Measurements from ENCODE around the gene OSBPL1A.
A peak's percentile ranks its signal among the peaks of the same experiment; 100 is the strongest.

Gene OSBPL1A

DNA sequence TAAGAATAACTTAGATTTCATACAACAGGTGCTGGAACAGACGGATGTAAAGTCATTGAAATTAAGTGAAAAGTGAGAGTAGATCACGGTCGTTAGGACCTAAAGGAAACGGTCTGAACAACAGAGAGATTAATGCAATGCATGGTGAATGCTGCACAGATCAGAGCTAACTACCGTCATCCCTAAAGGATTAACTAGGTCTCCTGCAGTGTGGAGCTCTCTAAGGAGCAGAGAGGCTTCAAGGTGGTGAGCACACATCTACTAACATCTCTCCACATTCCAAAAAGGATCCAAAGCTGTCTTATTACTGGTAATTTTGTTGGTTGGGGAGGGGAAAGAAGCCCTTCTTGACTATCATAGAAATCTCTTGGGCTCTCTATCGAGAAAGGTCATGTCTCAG, 183.5 kb downstream of the OSBPL1A start:
- no peak for DNase-seq

- peak; percentile 79 for DNase-seq
Observed at GRCh38 chr18:24212939-24213338, 184.7 kb downstream of the OSBPL1A start.

GRCh38 chr18:24209558-24209957, 188.1 kb downstream of the OSBPL1A start:
- no peak for DNase-seq

- no peak for DNase-seq
Observed at GRCh38 chr18:24208270-24209035, 189.2 kb downstream of the OSBPL1A start.

DNA sequence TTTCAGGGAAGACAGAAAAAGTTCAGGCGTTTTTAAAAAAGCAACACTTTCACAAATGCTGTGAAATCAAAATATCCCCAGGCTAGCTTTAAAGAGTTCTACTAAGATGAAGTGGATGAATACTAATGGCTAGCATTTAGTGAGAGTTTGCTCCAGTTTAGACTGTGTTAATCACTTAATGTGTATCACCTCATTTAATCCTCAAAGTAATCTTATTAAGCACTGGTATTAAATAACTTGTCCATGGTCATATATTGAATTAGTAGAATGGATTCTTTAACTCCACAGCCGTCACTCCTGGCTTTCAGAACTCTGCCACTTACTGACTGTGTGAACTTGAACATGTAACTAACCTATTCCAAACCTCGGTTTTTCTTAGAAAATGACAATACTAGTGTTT, 192.7 kb downstream of the OSBPL1A start:
- no peak for DNase-seq

- DNase-seq = no peak
Observed at GRCh38 chr18:24201699-24202687, 195.6 kb downstream of the OSBPL1A start.

DNA sequence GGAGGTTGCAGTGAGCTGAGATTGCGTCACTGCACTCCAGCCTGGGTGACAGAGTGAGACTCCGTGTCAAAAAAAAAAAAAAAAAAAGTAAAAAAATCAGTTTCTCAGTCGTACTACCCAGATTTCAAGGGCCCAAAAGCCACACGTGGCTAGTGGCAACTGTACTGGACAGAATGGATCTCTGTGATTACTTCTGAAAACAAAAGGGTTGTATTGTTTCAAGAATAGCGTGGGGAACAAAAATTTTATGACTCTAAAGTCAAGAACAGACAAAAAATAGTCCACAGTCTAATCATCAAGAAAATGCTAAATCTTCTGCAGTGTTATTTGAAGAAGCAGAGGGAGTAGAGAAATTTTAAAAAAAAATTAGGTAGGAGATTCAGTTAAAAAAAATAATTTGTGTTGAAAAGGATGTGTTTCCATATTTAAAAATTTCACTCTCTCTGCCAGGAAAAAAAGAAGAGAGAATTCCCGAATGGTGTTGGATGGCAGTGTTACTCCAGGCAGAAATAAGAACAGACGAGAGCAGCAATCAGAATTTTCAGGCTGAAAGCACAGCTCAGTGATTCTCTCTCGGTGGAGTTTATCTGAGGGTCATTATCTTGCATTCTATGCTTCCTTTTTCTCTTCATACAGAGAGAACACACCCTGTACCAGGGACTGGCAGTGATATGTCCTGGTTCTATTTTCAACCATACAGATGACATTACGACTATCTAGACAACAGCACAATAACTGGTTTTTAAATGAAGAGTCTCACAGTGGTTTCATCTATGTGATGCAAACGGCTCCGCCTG, 196.9 kb downstream of the OSBPL1A start:
- no peak for DNase-seq

DNA sequence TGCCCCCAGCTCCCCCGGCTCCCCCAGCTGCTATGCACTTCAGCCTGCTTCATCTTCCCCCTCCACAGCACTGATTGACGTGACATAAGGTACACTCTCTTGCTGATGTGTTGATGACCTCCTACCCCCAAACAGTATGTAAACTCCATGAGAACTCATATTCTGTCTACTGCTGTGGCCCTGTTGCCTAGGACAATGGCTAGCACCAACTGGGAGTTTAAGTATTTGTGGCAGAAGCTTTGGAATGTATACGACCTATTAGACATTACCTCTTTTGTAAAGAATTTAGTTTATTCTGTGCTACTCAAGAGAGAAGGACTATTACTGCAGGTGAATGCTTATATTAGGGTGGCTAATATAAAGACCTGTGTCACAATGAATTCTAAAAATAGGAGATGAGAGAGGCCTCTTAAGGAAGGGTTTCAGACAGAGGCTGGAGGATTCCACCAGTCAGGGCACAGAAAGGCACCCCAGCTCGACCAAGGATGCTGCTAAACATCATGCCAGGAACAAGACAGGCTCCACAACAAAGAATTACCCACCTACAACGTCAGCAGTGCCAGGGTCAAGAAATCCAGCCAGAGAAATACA, 198.2 kb downstream of the OSBPL1A start:
- DNase-seq = no peak

GRCh38 chr18:24198461-24198860, 199.2 kb downstream of the OSBPL1A start:
- DNase-seq = no peak

- DNase-seq = no peak
Observed at GRCh38 chr18:24197412-24197811, 200.2 kb downstream of the OSBPL1A start.

- no peak for DNase-seq
Observed at GRCh38 chr18:24196764-24197163, 200.9 kb downstream of the OSBPL1A start.

DNA sequence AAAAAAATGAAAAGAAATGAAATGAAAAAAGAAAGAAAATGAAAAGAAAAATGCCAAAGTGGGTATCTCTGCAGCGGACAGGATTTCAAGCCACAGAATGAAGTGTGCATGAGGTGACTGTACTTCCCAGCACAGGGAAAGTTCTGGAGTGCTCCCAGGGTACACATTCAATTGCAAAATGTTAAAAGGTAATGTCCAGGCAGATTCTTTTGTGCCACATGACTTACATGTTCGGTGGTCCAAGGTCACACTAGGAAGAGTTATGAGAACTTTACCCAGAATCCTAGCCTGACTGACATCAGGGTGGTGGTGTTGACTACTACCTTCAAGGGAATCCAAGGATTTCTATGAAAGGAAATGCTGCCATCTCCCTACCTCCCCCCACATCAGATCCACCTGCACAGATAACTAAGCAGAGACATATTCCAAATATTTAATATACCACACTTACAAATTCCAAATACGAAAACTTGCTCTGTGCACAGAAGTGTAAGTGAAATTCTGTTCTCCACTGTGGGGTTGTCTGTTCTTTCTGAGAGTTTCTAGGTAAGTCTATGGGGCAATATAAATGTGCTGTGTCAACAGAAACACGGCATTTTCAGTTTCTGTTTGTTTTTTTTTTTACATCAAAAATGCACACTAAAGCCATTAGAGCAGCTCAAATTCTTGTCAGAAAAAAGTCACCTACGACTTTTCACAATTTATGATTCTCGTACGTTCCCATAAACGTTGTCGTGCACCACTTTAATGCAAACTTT, 202.1 kb downstream of the OSBPL1A start:
- no peak for DNase-seq

DNA sequence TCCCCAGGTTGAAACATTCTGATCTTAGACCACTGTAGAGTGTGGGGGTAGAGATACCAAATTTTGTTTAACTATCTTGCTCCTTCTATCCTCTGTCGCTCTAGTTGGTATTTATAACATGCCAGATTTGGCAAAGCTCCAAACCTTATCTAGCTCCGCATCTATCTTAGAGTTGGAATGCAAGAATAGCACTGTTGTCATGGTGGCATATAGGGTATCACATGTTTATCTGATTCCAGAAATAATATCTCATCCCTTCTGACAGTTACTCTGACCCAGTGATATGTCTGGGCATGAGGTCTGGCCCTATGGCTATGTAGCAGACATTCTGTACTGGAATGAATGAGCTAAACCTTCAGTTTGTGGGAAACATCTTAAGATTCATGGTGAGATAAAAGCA, 207.0 kb downstream of the OSBPL1A start:
- no peak for DNase-seq

- no peak for DNase-seq
Observed at GRCh38 chr18:24189664-24190346, 207.8 kb downstream of the OSBPL1A start.

- DNase-seq = no peak
Observed at GRCh38 chr18:24189007-24189528, 208.6 kb downstream of the OSBPL1A start.

GRCh38 chr18:24188120-24188519, 209.5 kb downstream of the OSBPL1A start:
- DNase-seq = no peak

- DNase-seq = no peak
Observed at GRCh38 chr18:24187689-24188088, 209.9 kb downstream of the OSBPL1A start.

GRCh38 chr18:24187049-24187448, 210.6 kb downstream of the OSBPL1A start:
- DNase-seq = no peak

DNA sequence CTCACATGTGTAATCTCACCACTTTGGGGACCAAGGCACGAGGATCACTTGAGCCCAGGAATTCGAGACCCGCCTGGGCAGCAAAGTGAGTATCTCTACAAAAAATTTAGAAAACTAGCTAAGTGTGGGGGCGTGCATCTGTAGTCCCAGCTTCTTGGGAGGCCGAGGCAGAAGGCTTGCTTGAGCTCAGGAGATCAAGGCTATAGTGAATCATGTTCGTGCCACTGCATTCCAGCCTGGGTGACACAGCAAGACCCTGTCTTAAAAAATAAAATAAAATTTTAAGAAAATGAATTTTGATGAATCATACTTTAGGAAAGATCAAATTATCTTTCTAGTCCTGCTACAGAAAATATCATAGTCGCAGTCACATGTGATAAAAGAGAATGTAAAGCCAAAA, 211.8 kb downstream of the OSBPL1A start:
- peak; percentile 23 for DNase-seq

GRCh38 chr18:24181806-24182205, 215.8 kb downstream of the OSBPL1A start:
- DNase-seq = peak; percentile 71

- no peak for DNase-seq
Observed at GRCh38 chr18:24180048-24180447, 217.6 kb downstream of the OSBPL1A start.
